Hepatocyte (in vitro differentiated cells): Measurements from ENCODE around the gene UCP2.

Experiments used
- EZH2phosphoT487 ChIP-seq: fragments of 200-600 bp; sonication (generic); IDR thresholded peaks from one replicate; pipeline ENCODE4 v1.6.1; 2018; ENCODE audit warnings: antibody characterized with exemption, mild to moderate bottlenecking, low read depth, moderate library complexity; ENCODE audit not compliant: unreplicated experiment, severe bottlenecking
- TF ChIP-seq, protein P1 (sequence below): fragments of 200-600 bp; sonication (generic); IDR thresholded peaks from 2 replicates; pipeline ENCODE4 v1.5.1; 2016; ENCODE audit warnings: antibody characterized with exemption, mild to moderate bottlenecking; ENCODE audit not compliant: poor library complexity

DNA sequence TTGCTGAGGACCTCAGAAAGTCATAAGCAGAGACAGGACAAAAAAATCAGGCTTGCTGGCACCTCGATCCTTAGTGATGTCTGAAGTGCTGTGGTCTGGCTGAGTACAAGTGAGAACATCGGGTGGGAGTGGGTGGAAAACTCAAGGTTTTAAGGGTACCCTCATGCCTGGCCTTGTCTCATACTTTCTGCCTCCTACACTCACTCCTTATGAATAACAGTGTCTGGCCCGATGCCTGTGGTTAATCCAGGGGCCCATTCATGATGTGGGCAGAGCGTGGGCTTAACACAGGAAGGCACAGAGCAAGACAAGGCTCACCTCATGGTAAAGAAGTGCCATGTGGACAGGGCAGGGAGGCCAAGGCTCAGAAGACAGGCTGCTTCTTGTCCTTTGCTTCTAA is 37.2 kb upstream of the UCP2 start:
- TF ChIP-seq, protein P1, sequence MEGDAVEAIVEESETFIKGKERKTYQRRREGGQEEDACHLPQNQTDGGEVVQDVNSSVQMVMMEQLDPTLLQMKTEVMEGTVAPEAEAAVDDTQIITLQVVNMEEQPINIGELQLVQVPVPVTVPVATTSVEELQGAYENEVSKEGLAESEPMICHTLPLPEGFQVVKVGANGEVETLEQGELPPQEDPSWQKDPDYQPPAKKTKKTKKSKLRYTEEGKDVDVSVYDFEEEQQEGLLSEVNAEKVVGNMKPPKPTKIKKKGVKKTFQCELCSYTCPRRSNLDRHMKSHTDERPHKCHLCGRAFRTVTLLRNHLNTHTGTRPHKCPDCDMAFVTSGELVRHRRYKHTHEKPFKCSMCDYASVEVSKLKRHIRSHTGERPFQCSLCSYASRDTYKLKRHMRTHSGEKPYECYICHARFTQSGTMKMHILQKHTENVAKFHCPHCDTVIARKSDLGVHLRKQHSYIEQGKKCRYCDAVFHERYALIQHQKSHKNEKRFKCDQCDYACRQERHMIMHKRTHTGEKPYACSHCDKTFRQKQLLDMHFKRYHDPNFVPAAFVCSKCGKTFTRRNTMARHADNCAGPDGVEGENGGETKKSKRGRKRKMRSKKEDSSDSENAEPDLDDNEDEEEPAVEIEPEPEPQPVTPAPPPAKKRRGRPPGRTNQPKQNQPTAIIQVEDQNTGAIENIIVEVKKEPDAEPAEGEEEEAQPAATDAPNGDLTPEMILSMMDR: no peak
- no peak for TF ChIP-seq EZH2phosphoT487
